Measurements from ENCODE around the gene NT5DC1.

DNA sequence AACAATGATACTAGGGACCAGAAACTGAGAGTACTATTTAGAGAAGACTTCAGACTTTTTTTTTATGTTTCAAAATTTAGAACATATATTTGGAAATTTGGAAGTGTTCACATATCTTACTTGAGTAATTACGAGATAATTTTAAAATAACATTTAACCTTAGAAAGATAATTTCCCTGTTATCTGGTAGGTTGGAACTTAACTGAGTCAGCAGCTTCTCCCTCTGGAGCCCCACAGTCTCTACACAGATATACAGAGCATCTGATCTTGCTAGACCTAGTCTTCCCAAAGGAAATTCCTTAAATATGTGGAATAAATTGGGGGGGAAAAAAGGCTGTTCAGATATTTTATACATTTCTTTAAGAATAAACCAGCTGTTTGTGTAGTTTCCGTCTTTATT lies 104.6 kb downstream of the NT5DC1 start:
- TF ChIP-seq CTCF (IDR thresholded peaks at IDR 0.05 in 2 of 3, conservative IDR thresholded peaks at IDR 0.05 in 1 of 3; ENCODE audit: borderline replicate concordance in 1 of 3, insufficient read depth in 1 of 3, low read depth in 2 of 3, low read length in 2 of 3) (no peak), RAD21 (IDR thresholded peaks at IDR 0.05; ENCODE audit: low read depth) (no peak), EZH2phosphoT487 (IDR thresholded peaks at IDR 0.05; ENCODE audit: borderline replicate concordance) (no peak), SRF (IDR thresholded peaks at IDR 0.05; ENCODE audit: low read depth) (no peak), FOSL1 (IDR thresholded peaks at IDR 0.05; ENCODE audit: low read depth) (no peak), POLR2AphosphoS5 (IDR thresholded peaks at IDR 0.05; ENCODE audit: low read depth, low read length) (no peak), CEBPB (IDR thresholded peaks at IDR 0.05; ENCODE audit: low read depth) (no peak), SP1 (IDR thresholded peaks at IDR 0.05; ENCODE audit: low read depth) (no peak), EZH2 (IDR thresholded peaks at IDR 0.05) (no peak), SIN3A (IDR thresholded peaks at IDR 0.05; ENCODE audit: low read depth) (no peak), POLR2A (IDR thresholded peaks at IDR 0.05; ENCODE audit: borderline replicate concordance, extremely low read depth, insufficient read depth, insufficient read length) (no peak), YY1 (IDR thresholded peaks at IDR 0.05; ENCODE audit: extremely low read depth, insufficient replicate concordance, low read depth, low read length) (no peak)
- TF ChIP-seq, protein P1, sequence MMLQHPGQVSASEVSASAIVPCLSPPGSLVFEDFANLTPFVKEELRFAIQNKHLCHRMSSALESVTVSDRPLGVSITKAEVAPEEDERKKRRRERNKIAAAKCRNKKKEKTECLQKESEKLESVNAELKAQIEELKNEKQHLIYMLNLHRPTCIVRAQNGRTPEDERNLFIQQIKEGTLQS (IDR thresholded peaks at IDR 0.05) = no peak
